NCI-H460 (cell line): ENCODE results near the gene ANKRD13A. TPM values are rescaled to one million over a fixed set of nuclear protein-coding genes. Genes with fewer than 3 reads are reported as not detected.
"Not testable (repeated sequence)": the region's sequence is repeated elsewhere in the genome, so short reads cannot be mapped to it uniquely, and the experiment has no call there.

Experiments used
- DNase-seq: peaks from one replicate; pipeline ENCODE4 v3.0.0-alpha.2; 2016; ENCODE audit warnings: low read depth; ENCODE audit errors: extremely low read depth
- small RNA-seq, 2 experiments: library from RNA; depleted of rRNA; stranded (forward); fragments of <200 nt; gene quantifications; one replicate each; pipeline ENCODE3, GENCODE V24; 2014
- total RNA-seq: library from RNA; depleted of rRNA; stranded (reverse); fragments of >200 nt; shearing (Covaris generic); gene quantifications from 2 replicates; pipeline ENCODE4 v1.2.3, GENCODE V29; 2014; rRNA removed

The ANKRD13A gene
- total RNA-seq, 1 experiment from 2014 or later, result 14.6 TPM

DNA sequence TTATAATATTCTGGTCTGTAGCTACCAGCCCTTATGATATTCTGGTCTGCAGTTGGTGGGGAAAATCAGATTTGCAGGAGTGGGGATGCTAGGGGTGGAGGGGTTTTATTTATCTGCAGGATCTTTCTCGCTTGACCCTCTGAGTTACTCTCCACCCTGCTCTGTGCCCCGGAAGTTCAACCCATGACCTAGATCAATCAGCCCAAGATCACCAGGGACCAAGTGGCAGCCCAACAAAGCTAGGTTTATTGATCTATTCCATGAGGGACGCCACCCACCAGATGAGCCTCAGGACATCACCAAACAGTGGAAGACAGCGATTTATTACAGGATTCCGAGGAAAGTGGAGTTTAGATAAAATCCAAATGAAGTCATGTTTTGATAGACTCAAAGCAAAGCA, 74.9 kb downstream of the ANKRD13A start:
- no peak for DNase-seq

DNA sequence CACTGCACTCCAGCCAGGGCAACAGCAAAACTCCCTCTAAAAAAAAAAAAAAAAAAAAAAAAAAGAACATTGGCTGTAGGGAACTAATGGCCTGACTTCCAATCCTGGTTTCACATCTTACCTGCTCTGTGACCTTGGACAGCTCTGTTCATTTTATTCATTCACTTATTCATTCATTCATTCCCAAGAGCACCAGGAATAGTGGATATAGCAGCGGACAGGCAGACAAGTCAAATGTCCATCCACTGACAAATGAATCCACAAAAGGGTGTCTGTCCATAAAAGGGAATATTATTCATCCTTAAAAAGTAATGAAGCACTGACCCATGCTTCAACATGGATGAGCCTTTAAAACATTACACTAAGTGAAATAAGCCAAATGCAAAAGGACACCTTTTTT, 76.7 kb downstream of the ANKRD13A start:
- DNase-seq, result no peak

DNA sequence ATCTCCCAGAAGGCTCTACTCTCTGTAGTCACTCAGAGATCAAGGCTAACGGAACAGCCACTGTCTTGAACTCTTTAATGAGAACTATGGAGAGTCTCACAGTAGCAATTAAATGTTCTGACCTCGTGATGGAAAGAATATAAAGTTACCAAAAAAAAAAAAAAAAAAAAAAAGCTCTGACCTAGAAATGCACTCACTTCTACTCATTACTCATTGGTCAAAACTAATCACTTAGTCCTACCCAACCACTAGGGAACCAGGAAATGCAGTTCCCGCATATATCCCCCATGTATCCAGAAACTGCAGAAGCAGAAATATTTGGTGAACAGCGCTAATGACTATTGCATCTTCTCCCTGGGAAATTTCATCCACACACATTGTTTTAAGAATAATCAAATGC, 78.6 kb downstream of the ANKRD13A start:
- DNase-seq, result no peak

DNA sequence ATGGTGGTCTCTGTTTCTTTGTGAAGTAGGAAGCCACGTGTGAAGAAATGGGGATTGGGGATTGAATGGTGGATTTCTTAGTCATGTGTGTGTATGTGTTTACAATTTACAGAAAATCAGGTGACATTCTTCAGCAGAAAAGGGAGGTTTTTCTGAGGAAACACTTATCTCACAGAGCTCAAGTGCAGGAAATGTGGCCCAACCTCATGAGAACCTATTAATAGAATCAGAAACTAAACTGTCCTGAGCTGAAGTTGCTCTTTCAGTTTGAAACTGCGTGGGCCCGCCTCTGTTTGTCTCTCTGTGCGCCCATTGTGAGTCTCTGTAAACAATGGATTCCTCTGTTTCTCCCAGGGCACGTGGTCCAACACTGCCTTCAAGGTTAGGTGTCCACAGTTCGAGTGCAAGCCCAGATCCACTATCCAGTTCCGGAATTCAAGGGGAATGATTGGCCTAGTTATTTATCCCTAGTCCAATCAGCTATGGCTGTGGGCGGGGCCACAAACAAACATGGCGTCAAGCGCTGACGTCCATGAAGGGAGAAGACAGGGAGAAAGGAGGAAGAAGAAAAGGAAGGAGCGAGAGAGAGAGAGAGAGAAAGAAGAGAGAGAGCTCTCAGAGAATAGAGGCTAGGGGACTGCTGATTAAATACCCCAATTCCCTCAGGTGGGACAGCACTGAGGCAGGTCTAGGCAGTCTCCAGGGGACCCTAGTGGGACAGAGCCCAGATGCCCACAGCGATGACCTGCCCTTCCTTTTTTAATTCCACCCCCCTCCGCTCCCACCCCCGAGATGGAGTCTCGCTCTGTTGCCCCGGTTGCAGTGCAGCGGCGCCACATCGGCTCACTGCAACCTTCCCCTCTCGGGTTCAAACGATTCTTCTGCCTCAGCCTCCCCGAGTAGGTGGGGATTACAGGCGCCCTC, 80.5 kb downstream of the ANKRD13A start:
- peak; percentile 33 for DNase-seq

DNA sequence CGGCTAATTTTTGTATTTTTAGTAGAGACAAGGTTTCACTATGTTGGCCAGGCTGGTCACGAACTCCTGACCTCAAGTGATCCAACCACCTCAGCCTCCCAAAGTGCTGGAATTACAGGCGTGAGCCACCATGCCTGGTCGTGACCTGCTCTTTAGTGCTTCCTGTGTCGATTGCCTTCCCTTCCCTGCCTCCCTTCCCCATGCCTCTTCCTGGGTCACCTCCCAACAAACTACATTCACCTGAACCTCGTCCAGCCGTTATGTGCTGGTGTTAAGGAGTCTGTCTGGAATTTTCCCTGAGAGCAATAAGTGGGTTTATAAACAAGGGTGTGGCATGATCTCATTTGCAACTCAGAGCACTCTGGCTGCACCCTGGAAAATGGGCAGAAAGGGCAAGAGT, 81.2 kb downstream of the ANKRD13A start:
- no peak for DNase-seq

DNA sequence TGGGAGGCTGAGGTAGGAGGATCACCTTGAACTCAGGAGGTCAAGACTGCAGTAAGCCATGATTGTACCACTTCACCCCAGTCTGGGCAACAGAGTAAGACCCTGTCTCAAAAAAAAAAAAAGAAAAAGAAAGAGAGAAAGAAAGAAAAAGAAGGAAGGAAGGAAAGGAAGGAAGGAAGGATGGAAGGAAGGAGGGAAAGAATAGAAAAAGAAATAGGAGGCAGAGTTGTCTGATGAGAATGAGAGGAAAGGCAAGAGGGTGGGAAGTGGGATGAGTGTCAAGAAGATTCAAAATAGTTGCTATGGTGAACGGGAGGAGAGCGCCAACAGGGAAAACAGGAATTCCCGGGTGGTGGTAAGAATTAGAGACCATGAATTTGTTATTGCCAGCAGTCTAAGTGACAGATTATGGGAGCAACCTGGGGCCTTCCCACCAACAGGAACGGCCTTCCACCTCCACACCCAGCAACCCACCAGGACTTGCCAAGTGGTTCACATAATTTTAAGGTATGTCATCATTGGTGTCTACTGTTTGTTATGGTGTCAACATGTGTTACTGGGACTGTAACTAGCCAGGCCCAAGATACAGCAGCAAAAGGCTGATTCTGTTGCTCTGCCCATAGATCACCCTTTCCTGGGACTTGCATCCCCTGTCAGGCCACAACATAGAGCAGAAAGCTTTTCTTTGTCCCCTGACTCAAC, 85.2 kb downstream of the ANKRD13A start:
- DNase-seq, result no peak

DNA sequence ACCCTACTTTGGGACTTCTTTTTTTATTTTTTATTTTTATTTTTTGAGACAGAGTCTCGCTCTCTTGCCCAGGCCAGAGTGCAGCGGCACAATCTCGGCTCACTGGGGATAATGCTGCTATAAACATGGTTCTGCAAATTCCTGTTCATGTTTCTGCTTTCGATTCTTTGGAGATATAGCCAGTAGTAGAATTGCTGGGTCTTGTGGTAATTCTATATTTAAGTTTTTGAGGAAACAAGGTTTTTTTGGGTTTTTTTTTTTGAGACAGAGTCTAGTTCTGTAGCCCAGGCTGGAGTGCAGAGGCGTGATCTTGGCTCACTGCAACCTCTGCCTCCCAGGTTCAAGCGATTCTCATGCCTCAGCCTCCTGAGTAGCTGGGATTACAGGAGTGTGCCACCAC, 89.0 kb downstream of the ANKRD13A start:
- not testable (repeated sequence) for DNase-seq

DNA sequence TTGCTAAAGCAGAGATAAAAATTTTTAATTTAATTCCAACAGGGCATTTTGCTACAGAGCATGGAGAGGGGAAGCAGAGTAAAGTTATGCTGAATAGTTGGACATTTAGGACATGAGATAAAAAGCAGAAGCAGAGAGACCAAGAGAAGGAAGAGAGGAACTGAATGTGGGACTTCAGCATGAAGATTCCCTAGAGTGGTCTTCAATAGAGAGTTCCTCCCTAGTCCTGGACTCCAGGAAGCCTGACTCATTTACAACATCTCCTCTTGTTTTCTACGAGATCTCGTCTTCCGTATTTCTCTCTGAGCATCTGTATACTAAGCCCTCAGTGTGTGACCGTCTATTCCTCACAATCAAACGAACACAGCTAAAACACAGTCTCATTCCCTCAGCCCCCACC, 89.7 kb downstream of the ANKRD13A start:
- no peak for DNase-seq

Small RNAs within 50 kb of the gene (small RNA-seq; reads per million reads assigned to genes)
- 0 reads per million in 2 experiments for gene AC007546.2

Other genes starting within 250 kb of the ANKRD13A start
- gene TRPV4, start 166.0 kb upstream of the ANKRD13A start, total RNA-seq, result not detected in 2 replicates
- 139 and 146 TPM in 2 replicates for gene GLTP, start 118.9 kb upstream of the ANKRD13A start, total RNA-seq
- gene TCHP, start 99.2 kb upstream of the ANKRD13A start, total RNA-seq, result 26.2 and 36.0 TPM in 2 replicates
- gene GIT2, start 3.1 kb upstream of the ANKRD13A start, total RNA-seq, result 17.1 and 23.0 TPM in 2 replicates
- 17.2 and 19.3 TPM in 2 replicates for gene C12orf76, start 49.1 kb downstream of the ANKRD13A start, total RNA-seq
- gene IFT81, start 124.9 kb downstream of the ANKRD13A start, total RNA-seq, result 10.3 and 10.9 TPM in 2 replicates